GM23338 (cell line): ENCODE results near the gene NPNT. TPM values are rescaled to one million over a fixed set of nuclear protein-coding genes. Genes with fewer than 3 reads are reported as not detected.

Source experiments
- ATAC-seq: fragments of 200-7000 bp; cut with Tn5 transposase; 3 replicates; pipeline ENCODE4 v1.9.1; 2020
- DNase-seq: peaks from one replicate; pipeline ENCODE4 v3.0.0-alpha.2; 2015; ENCODE audit warnings: low spot score
- H2AFZ ChIP-seq: fragments of 200-600 bp; sonication (generic); 2 replicates; pipeline ENCODE4 v1.8.0; 2016; ENCODE audit warnings: antibody characterized with exemption, mild to moderate bottlenecking, moderate library complexity
- H3F3A ChIP-seq: fragments of 200-600 bp; sonication (generic); replicated peaks from 2 replicates; pipeline ENCODE4 v1.8.0; 2017; ENCODE audit warnings: antibody characterized with exemption, mixed run types, low read depth
- H3K27ac ChIP-seq: fragments of 200-600 bp; sonication (generic); 2 replicates; pipeline ENCODE4 v1.6.1; 2016; ENCODE audit warnings: low read depth
- H3K27me3 ChIP-seq: fragments of 200-600 bp; sonication (generic); 2 replicates; pipeline ENCODE4 v1.8.0; 2016; ENCODE audit warnings: mild to moderate bottlenecking, mixed run types, moderate library complexity; ENCODE audit not compliant: insufficient read depth
- H3K36me3 ChIP-seq: fragments of 200-600 bp; sonication (generic); 2 replicates; pipeline ENCODE4 v1.8.0; 2016; ENCODE audit warnings: mild to moderate bottlenecking; ENCODE audit not compliant: insufficient read depth
- H3K4me1 ChIP-seq: fragments of 200-600 bp; sonication (generic); 2 replicates; pipeline ENCODE4 v1.8.0; 2016; ENCODE audit warnings: mild to moderate bottlenecking, moderate library complexity; ENCODE audit not compliant: insufficient read depth
- H3K4me2 ChIP-seq: fragments of 200-600 bp; sonication (generic); 2 replicates; pipeline ENCODE4 v1.7.1; 2017; ENCODE audit warnings: mixed run types
- H3K4me3 ChIP-seq: fragments of 200-600 bp; sonication (generic); 2 replicates; pipeline ENCODE4 v1.6.1; 2016; ENCODE audit warnings: mixed run types
- H3K79me2 ChIP-seq: fragments of 200-600 bp; sonication (generic); replicated peaks from 2 replicates; pipeline ENCODE4 v1.8.0; 2017; ENCODE audit warnings: mild to moderate bottlenecking; ENCODE audit not compliant: insufficient read depth
- H3K9me2 ChIP-seq: fragments of 200-600 bp; sonication (generic); 2 replicates; pipeline ENCODE4 v1.8.0; 2017; ENCODE audit not compliant: insufficient read depth
- H4K20me1 ChIP-seq: fragments of 200-600 bp; sonication (generic); replicated peaks from 2 replicates; pipeline ENCODE4 v1.8.0; 2017; ENCODE audit warnings: mild to moderate bottlenecking; ENCODE audit not compliant: insufficient read depth
- H3K27ac Mint-ChIP-seq: 2 replicates; pipeline ENCODE4 v1.8.0; 2020; ENCODE audit warnings: inconsistent platforms, mild to moderate bottlenecking, moderate library complexity, mixed read lengths
- H3K27me3 Mint-ChIP-seq: 3 replicates; pipeline ENCODE4 v1.8.0; 2022; ENCODE audit warnings: low read depth, mild to moderate bottlenecking, moderate library complexity, mixed read lengths, inconsistent platforms; ENCODE audit not compliant: insufficient read depth, poor library complexity
- H3K36me3 Mint-ChIP-seq: 3 replicates; pipeline ENCODE4 v1.8.0; 2021; ENCODE audit warnings: low read depth, mild to moderate bottlenecking, inconsistent platforms, moderate library complexity, mixed read lengths
- H3K4me1 Mint-ChIP-seq: 3 replicates; pipeline ENCODE4 v1.8.0; 2020; ENCODE audit warnings: mild to moderate bottlenecking, inconsistent platforms, mixed read lengths
- H3K4me3 Mint-ChIP-seq: 3 replicates; pipeline ENCODE4 v1.8.0; 2021; ENCODE audit warnings: moderate library complexity, mild to moderate bottlenecking, inconsistent platforms, mixed read lengths
- H3K9me3 Mint-ChIP-seq: 3 replicates; pipeline ENCODE4 v1.8.0; 2020; ENCODE audit warnings: moderate library complexity, mild to moderate bottlenecking, inconsistent platforms, mixed read lengths
- CREB1 ChIP-seq: fragments of 250-450 bp; sonication (Bioruptor Pico); IDR thresholded peaks from 2 replicates; pipeline ENCODE4 v1.5.0; 2020; ENCODE audit warnings: low read depth, mild to moderate bottlenecking, moderate library complexity
- EZH2phosphoT487 ChIP-seq: fragments of 200-600 bp; sonication (generic); IDR thresholded peaks from one replicate; pipeline ENCODE4 v1.8.1; 2018; ENCODE audit warnings: antibody characterized with exemption; ENCODE audit not compliant: unreplicated experiment
- JUNB ChIP-seq: IDR thresholded peaks from one replicate; pipeline ENCODE4 v1.6.1; 2016; ENCODE audit warnings: antibody characterized with exemption; ENCODE audit not compliant: unreplicated experiment
- NANOG ChIP-seq: IDR thresholded peaks from 2 replicates; pipeline ENCODE4 v1.6.1; 2016; ENCODE audit warnings: antibody characterized with exemption, borderline replicate concordance
- POLR2AphosphoS5 ChIP-seq: IDR thresholded peaks from 2 replicates; pipeline ENCODE4 v1.6.1; 2016; ENCODE audit warnings: antibody characterized with exemption, low read depth
- REST ChIP-seq: IDR thresholded peaks from one replicate; pipeline ENCODE4 v1.6.1; 2018; ENCODE audit warnings: antibody characterized with exemption; ENCODE audit not compliant: unreplicated experiment
- STAT1 ChIP-seq: IDR thresholded peaks from one replicate; pipeline ENCODE4 v1.6.1; 2016; ENCODE audit warnings: antibody characterized with exemption; ENCODE audit not compliant: unreplicated experiment
- ZNF114 ChIP-seq: fragments of 250-450 bp; sonication (Bioruptor Pico); IDR thresholded peaks from 2 replicates; pipeline ENCODE4 v1.5.0; 2020; ENCODE audit warnings: mild to moderate bottlenecking, moderate library complexity
- ZNF331 ChIP-seq: fragments of 250-450 bp; sonication (Bioruptor Pico); IDR thresholded peaks from 2 replicates; pipeline ENCODE4 v1.5.0; 2020; ENCODE audit warnings: low read depth, mild to moderate bottlenecking, moderate library complexity
- polyA plus RNA-seq: library from polyadenylated mRNA; unstranded; fragments of >200 nt; fragmentation: Nextera tagmentation; extraction: Ambion mirVana; gene quantifications from 2 replicates; pipeline ENCODE4 v1.2.1, GENCODE V29; 2016
- total RNA-seq: library from RNA; depleted of rRNA; stranded (reverse); fragments of >200 nt; shearing (Covaris generic); gene quantifications from 2 replicates; pipeline ENCODE4 v1.2.3, GENCODE V29; 2014
- TF ChIP-seq, protein P1 (sequence below): IDR thresholded peaks from 2 replicates; pipeline ENCODE4 v1.6.1; 2016; ENCODE audit warnings: antibody characterized with exemption
- TF ChIP-seq, protein P2 (sequence below), 2 experiments: fragments of 200-600 bp in 1 of 2; sonication (generic) in 1 of 2; conservative IDR thresholded peaks; 2 replicates each; pipeline versions ENCODE4 v1.5.1 to v1.6.1; 2016 to 2017; ENCODE audit warnings: antibody characterized with exemption in 2 of 2, low read depth in 2 of 2, mild to moderate bottlenecking in 2 of 2, moderate library complexity in 1 of 2

The NPNT gene
- total and polyA plus RNA-seq, 2 experiments from 2014 or later = 1.4 TPM

- TF ChIP-seq REST = no peak
- no peak for TF ChIP-seq NANOG
- no peak for TF ChIP-seq EZH2phosphoT487
- TF ChIP-seq, protein P1, sequence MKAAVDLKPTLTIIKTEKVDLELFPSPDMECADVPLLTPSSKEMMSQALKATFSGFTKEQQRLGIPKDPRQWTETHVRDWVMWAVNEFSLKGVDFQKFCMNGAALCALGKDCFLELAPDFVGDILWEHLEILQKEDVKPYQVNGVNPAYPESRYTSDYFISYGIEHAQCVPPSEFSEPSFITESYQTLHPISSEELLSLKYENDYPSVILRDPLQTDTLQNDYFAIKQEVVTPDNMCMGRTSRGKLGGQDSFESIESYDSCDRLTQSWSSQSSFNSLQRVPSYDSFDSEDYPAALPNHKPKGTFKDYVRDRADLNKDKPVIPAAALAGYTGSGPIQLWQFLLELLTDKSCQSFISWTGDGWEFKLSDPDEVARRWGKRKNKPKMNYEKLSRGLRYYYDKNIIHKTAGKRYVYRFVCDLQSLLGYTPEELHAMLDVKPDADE = no peak
- no peak for TF ChIP-seq ZNF114
- no peak for TF ChIP-seq STAT1
- TF ChIP-seq JUNB = no peak
Measured at GRCh38 chr4:105969575-105969974, 74.3 kb downstream of the NPNT start (continued).

DNA sequence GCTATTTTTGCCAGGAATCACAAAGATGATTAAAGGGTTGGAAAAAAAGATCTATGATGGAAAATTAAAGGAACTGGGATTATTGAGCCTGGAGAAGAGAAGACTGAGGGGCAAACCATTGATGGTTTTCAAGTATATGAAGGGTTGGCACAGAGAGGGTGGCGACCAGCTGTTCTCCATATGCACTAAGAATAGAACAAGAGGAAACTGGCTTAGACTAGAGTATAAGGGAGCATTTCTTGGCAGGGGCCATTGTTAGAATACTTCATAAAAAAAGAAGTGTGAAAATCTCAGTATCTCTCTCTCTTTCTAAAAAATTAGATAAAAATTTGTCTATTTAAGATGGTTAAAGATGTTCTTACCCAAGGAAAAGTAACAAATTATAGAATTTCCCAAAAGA lies 75.1 kb downstream of the NPNT start:
- no peaks in the 10 kb centered on the region for H3K79me2 ChIP-seq
- no peaks in the 10 kb centered on the region for H3K27me3 ChIP-seq
- TF ChIP-seq POLR2AphosphoS5 (no peak), ZNF114 (no peak), CREB1 (CRISPR knock-in tag) (no peak), ZNF331 (CRISPR knock-in tag) (no peak), EZH2phosphoT487 (no peak), REST (no peak)
- TF ChIP-seq, protein P1 = no peak
- TF ChIP-seq, protein P2, sequence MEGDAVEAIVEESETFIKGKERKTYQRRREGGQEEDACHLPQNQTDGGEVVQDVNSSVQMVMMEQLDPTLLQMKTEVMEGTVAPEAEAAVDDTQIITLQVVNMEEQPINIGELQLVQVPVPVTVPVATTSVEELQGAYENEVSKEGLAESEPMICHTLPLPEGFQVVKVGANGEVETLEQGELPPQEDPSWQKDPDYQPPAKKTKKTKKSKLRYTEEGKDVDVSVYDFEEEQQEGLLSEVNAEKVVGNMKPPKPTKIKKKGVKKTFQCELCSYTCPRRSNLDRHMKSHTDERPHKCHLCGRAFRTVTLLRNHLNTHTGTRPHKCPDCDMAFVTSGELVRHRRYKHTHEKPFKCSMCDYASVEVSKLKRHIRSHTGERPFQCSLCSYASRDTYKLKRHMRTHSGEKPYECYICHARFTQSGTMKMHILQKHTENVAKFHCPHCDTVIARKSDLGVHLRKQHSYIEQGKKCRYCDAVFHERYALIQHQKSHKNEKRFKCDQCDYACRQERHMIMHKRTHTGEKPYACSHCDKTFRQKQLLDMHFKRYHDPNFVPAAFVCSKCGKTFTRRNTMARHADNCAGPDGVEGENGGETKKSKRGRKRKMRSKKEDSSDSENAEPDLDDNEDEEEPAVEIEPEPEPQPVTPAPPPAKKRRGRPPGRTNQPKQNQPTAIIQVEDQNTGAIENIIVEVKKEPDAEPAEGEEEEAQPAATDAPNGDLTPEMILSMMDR (conservative IDR thresholded peaks at IDR 0.05; ENCODE audit: low read depth in 2 of 2) = no peak
- no peak overlapping the region for H3K4me3 ChIP-seq
- H3K9me2 ChIP-seq = no peaks in the 10 kb centered on the region
- no peaks in the 10 kb centered on the region for H3K36me3 ChIP-seq
- no peaks in the 10 kb centered on the region for H3K36me3 Mint-ChIP-seq
- H3F3A ChIP-seq = no peaks in the 10 kb centered on the region
- no peak overlapping the region for H2AFZ ChIP-seq
- DNase-seq (no peak), ATAC-seq (no peak)
- H3K4me1 Mint-ChIP-seq = peaks cover 52% of the 10 kb centered on the region
- peaks cover 60% of the 10 kb centered on the region for H3K4me1 ChIP-seq
- no peak overlapping the region for H3K27ac Mint-ChIP-seq
- H3K27ac ChIP-seq = no peak overlapping the region
- no peaks in the 10 kb centered on the region for H3K27me3 Mint-ChIP-seq
- H4K20me1 ChIP-seq = no peaks in the 10 kb centered on the region
- no peak overlapping the region for H3K4me2 ChIP-seq
- no peak overlapping the region for H3K4me3 Mint-ChIP-seq
- no peaks in the 10 kb centered on the region for H3K9me3 Mint-ChIP-seq
